GM18861 (cell line): ENCODE measurements around the gene TUBA4B.
A peak's percentile ranks its signal among the peaks of the same experiment; 100 is the strongest.

Source experiments
- ATAC-seq: cut with Tn5 transposase; IDR thresholded peaks from one replicate; pipeline ENCODE4 v1.9.1; 2021; ENCODE audit not compliant: unreplicated experiment

Gene TUBA4B

GRCh38 chr2:219289537-219290361 lies 36.7 kb downstream of the TUBA4B start:
- no peak for ATAC-seq

DNA sequence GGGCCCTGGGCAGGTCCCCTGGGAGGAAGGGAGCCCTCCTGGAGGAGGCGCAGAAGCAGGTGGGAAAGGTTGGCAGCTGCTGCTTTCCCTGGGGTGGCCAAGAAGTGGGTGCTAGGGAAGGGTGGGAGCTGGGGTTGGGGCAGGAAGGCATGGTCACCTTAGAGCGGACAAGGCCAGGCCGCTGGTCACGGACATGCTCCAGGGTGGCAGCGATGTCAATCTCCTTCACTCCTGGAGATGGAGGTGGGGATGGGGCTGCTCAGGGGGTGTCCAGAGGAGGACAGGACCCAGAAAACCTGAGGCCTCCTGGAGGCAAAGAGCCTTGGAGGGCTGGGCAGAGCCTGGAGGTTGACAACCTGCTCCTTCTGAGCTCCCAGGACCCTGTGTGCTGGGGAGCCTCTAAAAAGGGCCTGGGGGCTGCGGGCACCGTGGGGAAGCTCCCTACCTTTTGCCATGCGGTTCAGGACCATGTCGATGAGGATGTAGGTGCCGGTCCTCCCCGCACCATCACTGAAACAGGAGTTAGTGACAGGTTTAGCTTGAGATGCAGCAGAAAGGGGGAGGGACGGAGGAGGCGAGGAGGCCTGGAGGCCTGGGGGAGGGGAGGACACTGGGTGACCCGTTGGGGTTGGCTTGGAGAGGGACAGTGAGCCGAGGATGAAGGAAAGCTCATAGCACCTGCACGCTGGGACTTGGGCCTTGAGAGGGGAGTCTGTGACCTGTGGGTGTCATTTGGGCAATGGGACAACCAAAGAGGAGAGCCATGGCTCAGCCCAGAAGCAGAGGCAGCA lies 37.5 kb downstream of the TUBA4B start:
- no peak for ATAC-seq

GRCh38 chr2:219291394-219291793 lies 38.4 kb downstream of the TUBA4B start:
- no peak for ATAC-seq

DNA sequence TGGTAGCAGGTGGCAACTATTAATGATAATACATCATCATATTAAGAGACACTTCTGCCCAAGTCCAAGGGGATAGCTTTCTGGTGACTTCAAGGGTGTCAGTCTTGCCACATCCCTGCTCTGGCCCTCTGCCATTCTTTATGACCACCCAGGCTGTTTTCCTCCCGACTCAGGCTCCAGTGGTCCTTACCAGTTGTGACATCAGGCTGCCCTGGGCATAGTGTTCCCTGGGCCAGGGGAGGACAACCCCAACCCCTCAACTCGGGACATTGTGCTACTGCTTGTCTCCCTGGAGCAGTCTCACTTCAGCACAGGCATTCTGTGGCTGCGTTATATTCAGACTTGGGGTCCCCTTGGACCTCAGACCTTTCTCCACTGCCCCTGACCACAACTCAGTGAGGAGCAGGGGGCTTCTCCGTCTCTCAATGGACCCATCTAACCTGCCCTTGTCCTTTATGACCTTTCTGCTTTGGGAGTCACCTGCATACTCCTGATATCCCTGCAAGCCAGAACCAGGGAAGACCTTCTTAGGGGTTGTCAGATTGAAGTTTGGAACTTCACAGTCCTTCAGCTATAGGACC lies 39.0 kb downstream of the TUBA4B start:
- no peak for ATAC-seq

DNA sequence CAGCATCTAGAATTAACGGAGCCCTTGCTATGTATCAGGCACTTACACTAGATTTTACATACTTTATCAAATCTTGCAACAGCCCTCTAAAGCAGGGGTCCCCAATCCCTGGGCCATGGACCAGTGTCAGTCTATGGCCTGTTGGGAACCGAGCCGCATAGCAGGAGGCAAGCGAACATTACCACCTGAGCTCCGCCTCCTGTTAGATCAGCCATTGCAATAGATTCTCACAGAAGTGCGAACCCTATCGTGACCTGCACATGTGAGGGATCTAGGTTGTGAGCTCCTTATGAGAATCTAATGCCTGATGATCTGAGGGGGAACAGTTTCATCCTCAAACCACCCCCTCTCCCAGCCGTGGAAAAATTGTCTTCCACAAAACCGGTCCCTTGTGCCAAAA lies 39.6 kb downstream of the TUBA4B start:
- no peak for ATAC-seq

- ATAC-seq: no peak
These were observed 40.7 kb downstream of the TUBA4B start for GRCh38 chr2:219293736-219294231.

- ATAC-seq: peak; percentile 87
These were observed 41.6 kb downstream of the TUBA4B start for GRCh38 chr2:219294356-219295351.

DNA sequence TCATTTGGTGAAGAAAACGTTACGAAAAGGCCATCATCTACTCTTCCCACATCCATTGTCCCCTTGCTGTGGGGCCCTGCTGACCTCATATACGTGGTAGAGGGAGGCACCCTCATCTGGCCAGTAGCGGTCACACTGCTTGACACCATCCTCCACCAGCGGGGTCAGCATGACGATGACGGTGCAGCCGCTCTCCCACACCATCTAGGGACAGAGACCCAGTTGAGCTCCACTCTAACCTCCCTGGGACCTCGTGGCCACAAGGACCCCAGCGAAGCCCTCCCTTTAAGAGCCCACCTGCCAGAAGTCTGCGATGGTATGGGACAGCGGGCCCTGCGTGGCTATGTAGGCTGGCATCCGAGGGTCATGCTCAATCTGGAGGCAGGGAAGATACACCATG lies 43.1 kb downstream of the TUBA4B start:
- no peak for ATAC-seq

- no peak for ATAC-seq
These were observed 43.8 kb downstream of the TUBA4B start for GRCh38 chr2:219296631-219297391.

DNA sequence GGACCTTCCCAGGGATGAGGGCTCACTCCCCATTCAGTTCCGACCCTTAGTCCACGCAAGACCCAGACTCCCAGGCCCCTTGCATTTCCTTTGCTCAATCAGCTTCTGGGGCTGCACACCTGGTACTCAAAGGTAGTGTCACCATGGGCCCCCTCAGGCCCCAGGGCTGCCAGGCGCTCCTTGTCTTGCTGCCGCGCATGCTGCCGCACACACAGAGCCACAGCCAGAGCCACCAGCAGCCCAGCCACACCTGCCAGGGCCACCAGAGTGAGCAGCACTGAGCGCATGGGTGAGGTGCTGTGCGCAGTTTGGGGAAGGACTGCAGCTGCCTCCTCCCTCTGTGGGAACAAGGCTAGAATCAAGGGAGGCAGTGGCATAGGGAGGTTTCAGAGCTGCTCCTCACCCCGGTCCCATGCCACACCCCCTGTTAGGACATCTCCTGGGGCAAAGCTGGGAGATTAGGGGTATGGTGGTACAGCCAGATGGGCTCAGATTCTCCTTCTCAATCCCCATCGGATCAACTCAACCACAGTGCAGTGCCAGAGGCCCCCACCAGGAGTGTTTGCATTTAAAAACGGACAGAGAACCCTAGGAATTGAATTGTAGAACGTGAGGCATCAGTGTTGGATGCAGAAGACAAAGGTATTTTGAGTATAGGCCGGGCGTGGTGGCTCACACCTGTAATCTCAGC lies 44.9 kb downstream of the TUBA4B start:
- no peak for ATAC-seq

- peak; percentile 45 for ATAC-seq
These were observed 45.8 kb downstream of the TUBA4B start for GRCh38 chr2:219298759-219299371.

- ATAC-seq: no peak
These were observed 46.3 kb downstream of the TUBA4B start for GRCh38 chr2:219299372-219299760.

GRCh38 chr2:219300022-219300421 lies 47.0 kb downstream of the TUBA4B start:
- no peak for ATAC-seq

DNA sequence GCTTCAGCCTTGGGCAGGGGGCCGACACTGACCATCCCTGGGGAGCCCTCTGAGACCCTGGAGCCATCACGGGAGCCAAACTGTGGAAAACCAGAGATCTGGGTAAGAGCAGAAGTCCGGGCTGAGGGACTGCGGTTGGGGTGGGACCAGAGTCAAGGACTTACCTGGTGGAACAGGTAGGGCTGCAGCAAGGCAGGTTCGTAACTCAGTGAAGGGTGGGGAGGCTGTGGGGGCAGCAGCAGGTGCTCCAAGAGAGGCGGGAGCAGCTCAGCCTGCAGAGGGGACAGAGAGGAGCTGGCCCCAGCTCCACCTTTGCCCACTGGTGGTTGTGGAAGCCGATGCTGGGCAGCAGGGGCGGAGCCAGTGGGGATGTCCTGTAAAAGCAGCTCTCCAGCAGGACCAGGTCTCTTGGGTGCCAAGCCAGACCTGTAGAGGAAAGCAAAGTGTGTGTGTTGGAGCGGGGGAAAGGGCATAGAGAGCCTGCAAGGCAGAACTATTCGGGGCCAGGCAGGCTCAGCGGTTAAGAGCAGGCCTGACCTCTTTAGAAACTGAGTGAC lies 49.4 kb downstream of the TUBA4B start:
- ATAC-seq: no peak

DNA sequence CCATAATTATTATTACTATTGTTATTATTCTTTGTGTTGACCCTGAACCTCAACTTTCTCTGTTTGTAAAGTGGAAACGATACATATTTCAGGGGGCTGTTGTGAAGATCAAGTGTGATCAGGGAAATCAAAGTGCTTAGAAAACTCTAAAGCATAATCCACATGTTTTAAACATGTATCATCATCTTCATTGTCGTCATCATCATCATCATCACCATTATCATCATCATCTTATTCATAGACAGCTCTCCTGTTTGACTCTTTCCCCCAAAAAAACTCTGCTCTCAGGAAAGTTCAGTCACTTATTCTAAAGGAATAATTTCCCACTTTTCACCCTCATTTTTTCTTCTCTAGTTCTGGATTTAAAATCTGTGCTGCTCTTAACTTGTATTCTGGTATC lies 51.2 kb downstream of the TUBA4B start:
- ATAC-seq: no peak

DNA sequence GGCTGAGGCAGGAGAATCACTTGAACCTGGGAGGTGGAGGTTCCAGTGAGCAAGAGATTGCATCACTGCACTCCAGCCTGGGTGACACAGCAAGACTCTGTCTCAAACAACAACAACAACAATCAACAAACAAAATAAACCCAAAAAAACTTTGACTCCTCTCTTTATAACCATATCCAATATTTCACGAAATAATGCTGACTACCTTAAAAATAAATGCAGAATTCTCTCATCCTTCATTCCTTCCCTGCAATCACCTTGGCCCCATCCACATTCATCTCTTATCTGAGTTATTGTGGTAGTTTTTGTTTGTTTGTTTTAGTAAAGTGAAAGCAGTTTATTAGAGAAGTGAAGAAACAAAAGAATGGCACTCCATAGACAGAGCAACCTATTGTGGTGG lies 53.0 kb downstream of the TUBA4B start:
- no peak for ATAC-seq

DNA sequence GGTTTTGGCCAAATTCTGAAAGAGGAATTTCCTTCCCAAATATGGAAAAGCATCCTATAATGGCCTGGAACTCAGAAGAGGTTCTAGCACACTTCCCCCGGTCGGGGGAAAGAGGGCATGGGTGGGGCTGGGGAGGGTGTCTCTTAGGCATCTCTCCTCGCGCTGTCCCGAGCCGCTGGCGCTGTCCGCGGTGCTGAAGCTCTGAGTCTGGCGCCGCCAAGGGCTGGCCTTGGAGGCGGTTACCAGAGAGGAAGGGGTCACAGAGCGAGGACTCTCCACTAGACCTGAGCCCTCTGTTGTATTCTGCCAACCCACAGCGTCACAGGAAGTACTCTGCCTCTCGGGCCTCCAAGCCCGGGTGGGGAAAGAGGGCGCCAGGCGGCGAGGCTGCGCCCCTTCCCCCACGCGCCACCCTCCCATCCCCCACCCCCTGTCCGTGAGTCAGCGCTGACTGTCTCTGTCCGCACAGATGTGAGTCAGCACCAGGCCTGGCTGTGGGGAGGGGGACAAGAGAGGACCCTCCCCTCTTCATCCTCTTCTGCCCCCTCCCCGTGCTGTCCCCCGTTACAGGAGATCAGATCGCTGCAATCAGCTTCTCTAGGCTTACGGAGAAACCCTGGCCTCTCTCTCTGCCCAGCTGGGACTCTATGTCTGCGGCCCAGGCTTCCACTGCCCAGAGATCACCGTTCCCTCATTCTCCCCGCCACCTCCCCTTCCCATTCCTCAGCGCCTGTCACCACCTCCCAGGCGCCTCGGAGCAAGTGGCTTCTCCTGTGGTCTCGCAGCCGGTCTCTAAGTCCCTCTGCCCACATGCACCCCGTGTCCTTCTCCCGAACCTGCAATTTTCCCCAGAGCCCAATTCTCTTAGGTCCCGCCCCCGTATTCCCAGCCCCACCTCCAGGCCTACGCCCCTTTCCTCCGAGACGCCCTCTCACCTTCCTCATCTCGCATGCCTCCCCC lies 55.4 kb downstream of the TUBA4B start:
- no peak for ATAC-seq
